Measurements from ENCODE around the gene CREB1.

GRCh38 chr2:207532676-207533075 lies 2.9 kb downstream of the CREB1 start:
- TF ChIP-seq CTCF (IDR thresholded peaks at IDR 0.05; ENCODE audit: insufficient read depth, low read length) (no peak), POLR2AphosphoS5 (IDR thresholded peaks at IDR 0.05; ENCODE audit: low read depth) (no peak), GABPA (IDR thresholded peaks at IDR 0.05; ENCODE audit: low read depth) (no peak), SPI1 (IDR thresholded peaks at IDR 0.05; ENCODE audit: borderline replicate concordance, low read depth) (no peak), REST (IDR thresholded peaks at IDR 0.05; ENCODE audit: insufficient replicate concordance, low read depth) (no peak)
